Calu3 (cell line): ENCODE results near the gene FCHSD2. TPM values are rescaled to one million over a fixed set of nuclear protein-coding genes. Genes with fewer than 3 reads are reported as not detected.

ENCODE experiments used
- BruUV-seq: library from RNA; stranded (reverse); fragments of 400-500 nt; replicated peaks from 2 replicates; lab custom pipeline; 2021; lab: Mats Ljungman, UMichigan
- CTCF ChIA-PET: fragments of 300-600 bp; sonication (Branson Sonifier 250); formaldehyde crosslinking; loops from one replicate; lab custom pipeline; 2022; ENCODE audit warnings: antibody characterized with exemption; lab: Charles Lee
- DNase-seq: peaks from one replicate; pipeline ENCODE4 v3.0.0; 2022
- H3K27ac Mint-ChIP-seq: one replicate; pipeline ENCODE4 v1.8.0; 2022; ENCODE audit warnings: mixed read lengths; ENCODE audit not compliant: unreplicated experiment
- H3K27me3 Mint-ChIP-seq: one replicate; pipeline ENCODE4 v1.8.0; 2022; ENCODE audit warnings: mixed read lengths; ENCODE audit not compliant: unreplicated experiment
- H3K36me3 Mint-ChIP-seq: one replicate; pipeline ENCODE4 v1.8.0; 2022; ENCODE audit warnings: mild to moderate bottlenecking, moderate library complexity, mixed read lengths; ENCODE audit not compliant: insufficient read depth, unreplicated experiment
- H3K4me1 Mint-ChIP-seq: one replicate; pipeline ENCODE4 v1.8.0; 2022; ENCODE audit warnings: mild to moderate bottlenecking, low read depth, mixed read lengths; ENCODE audit not compliant: unreplicated experiment
- H3K4me3 Mint-ChIP-seq: one replicate; pipeline ENCODE4 v1.8.0; 2022; ENCODE audit warnings: mild to moderate bottlenecking, low read depth, moderate library complexity, mixed read lengths; ENCODE audit not compliant: unreplicated experiment
- H3K9me3 Mint-ChIP-seq: one replicate; pipeline ENCODE4 v1.8.0; 2022; ENCODE audit warnings: low read depth, mixed read lengths; ENCODE audit not compliant: unreplicated experiment
- intact Hi-C: fragments of 100-400 bp; cut with micrococcal nuclease; formaldehyde crosslinking; loops from one replicate; pipeline ENCODE4 v1.10.0; 2022; ENCODE audit not compliant: unreplicated experiment
- total RNA-seq: library from RNA; stranded (reverse); gene quantifications from 2 replicates; pipeline ENCODE4 v1.2.3, GENCODE V29; 2022
- TF ChIP-seq, protein P1 (sequence below): fragments of 200-600 bp; IDR thresholded peaks from one replicate; pipeline ENCODE4 v1.8.0; 2022; ENCODE audit warnings: antibody characterized with exemption; ENCODE audit not compliant: unreplicated experiment

Gene FCHSD2
- total RNA-seq, 1 experiment from 2014 or later = 16.2 TPM

DNA sequence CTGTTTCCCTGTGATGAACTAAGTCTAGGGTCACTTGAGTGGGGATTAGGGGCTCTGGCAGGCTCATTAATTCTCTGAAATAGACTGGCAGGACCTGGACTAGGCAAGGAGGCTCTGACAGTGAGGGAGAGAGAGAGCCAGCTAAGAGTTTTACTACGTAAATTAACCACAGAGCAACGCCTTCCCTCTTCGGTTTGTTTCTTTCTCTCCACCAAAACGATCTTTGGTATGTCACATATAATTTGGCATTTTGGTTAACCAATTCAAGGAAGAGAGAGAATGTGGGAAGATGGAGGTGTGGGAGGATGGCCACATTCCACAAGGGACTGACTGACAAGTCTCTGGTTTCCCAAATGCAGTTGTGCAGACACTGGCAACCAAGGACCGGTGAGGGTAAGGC, 300.0 kb downstream of the FCHSD2 start:
- CTCF ChIA-PET = interaction anchor here (0.9 kb wide), 1 partner anchor 117 kb away, joined by 3 read pairs; no protein-coding TSS in a partner anchor
- no peaks in the 10 kb centered on the region for H3K9me3 Mint-ChIP-seq
- TF ChIP-seq, protein P1, sequence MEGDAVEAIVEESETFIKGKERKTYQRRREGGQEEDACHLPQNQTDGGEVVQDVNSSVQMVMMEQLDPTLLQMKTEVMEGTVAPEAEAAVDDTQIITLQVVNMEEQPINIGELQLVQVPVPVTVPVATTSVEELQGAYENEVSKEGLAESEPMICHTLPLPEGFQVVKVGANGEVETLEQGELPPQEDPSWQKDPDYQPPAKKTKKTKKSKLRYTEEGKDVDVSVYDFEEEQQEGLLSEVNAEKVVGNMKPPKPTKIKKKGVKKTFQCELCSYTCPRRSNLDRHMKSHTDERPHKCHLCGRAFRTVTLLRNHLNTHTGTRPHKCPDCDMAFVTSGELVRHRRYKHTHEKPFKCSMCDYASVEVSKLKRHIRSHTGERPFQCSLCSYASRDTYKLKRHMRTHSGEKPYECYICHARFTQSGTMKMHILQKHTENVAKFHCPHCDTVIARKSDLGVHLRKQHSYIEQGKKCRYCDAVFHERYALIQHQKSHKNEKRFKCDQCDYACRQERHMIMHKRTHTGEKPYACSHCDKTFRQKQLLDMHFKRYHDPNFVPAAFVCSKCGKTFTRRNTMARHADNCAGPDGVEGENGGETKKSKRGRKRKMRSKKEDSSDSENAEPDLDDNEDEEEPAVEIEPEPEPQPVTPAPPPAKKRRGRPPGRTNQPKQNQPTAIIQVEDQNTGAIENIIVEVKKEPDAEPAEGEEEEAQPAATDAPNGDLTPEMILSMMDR = no peak
- intact Hi-C loops = no loop called here
- H3K36me3 Mint-ChIP-seq = no peaks in the 10 kb centered on the region
- H3K4me1 Mint-ChIP-seq = no peaks in the 10 kb centered on the region
- H3K27ac Mint-ChIP-seq = no peak overlapping the region
- H3K4me3 Mint-ChIP-seq = no peak overlapping the region
- DNase-seq = no peak
- no peaks in the 10 kb centered on the region for H3K27me3 Mint-ChIP-seq
- no TSS peak for BruUV-seq

DNA sequence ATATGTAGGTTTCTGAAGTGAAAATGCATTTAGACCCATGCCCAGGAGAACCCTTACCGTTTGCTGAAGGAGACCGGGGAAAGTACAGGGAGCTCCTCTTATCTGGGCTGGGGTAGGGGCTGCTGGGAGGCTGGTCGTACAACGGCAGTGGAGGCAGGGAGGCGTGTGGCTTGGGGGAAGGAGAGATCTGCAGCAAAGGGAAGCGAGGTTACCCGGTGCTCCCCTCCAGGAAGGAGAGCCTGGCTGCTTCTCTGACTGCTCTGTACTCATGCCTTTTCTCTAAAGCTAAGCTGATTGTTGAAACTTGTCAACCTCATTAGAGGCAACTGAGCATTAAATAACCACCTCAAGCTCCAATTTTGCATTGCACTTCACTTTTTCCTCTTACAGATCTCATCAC, 300.7 kb downstream of the FCHSD2 start:
- no peak for DNase-seq
- CTCF ChIA-PET = interaction anchor here (0.7 to 0.9 kb wide), 2 partner anchors 59 to 116 kb away, joined by 3 read pairs; no protein-coding TSS in a partner anchor
- no peaks in the 10 kb centered on the region for H3K9me3 Mint-ChIP-seq
- no peak overlapping the region for H3K27ac Mint-ChIP-seq
- no peak overlapping the region for H3K4me3 Mint-ChIP-seq
- H3K4me1 Mint-ChIP-seq = no peaks in the 10 kb centered on the region
- TF ChIP-seq, protein P1 = no peak
- no peaks in the 10 kb centered on the region for H3K27me3 Mint-ChIP-seq
- no peaks in the 10 kb centered on the region for H3K36me3 Mint-ChIP-seq
- BruUV-seq = no TSS peak
- intact Hi-C loops = no loop called here

DNA sequence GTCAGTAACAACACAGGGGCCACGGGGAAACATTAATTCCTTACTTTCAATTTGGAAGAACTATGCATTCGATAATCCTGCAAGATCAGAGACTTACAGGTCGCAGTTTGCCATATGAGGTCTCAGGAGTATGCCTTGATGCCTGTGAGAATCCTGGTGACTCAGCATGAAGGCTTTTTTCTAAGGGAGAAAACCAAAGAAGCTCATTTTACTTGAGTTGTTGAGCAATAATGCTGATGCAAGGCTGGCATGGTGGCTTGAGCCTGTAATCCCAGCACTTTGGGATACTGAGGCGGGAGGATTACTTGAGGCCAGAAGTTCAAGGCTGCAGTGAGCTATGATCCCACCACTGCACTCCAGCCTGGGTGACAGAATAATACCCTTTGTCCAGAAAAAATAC, 301.3 kb downstream of the FCHSD2 start:
- TF ChIP-seq, protein P1 = no peak
- intact Hi-C loops = no loop called here
- Mint-ChIP-seq H3K4me1 (no peaks in the 10 kb centered on the region), H3K9me3 (no peaks in the 10 kb centered on the region), H3K27ac (no peak overlapping the region), H3K4me3 (no peak overlapping the region), H3K27me3 (no peaks in the 10 kb centered on the region), H3K36me3 (no peaks in the 10 kb centered on the region)
- BruUV-seq = no TSS peak
- DNase-seq = no peak
- CTCF ChIA-PET = interaction anchor here (0.6 kb wide), 1 partner anchor 253 kb away, joined by 3 read pairs; no protein-coding TSS in a partner anchor

DNA sequence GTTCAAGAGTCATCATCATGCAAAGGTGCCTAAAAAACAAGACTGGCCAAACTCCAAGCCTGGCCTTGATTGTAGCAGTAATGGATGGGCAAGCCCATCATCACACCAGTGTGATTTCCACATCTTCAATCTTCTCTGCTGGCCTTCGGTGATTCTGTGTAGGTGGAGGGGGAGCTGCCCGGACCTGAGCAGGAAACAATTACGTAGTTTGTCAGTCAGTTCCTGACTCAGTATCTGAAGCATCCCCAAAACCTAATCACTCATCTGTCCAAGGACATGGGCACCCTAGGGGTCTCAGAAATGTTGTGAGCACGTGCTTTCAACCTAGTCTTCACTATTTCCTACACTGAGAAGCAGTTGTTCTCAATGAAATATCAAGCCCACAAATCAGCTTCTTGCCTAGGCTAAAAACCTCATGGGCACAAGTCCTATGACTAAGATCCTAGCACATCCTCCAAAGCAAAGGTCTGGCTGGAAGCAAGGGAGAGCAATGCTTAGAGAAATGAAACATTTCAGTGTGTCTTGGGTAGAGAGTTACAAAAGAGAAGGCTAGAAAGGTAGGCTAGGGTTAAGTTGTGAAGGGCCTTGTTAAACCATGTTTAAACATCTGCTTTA, 303.3 kb downstream of the FCHSD2 start:
- no peak overlapping the region for H3K4me3 Mint-ChIP-seq
- no peaks in the 10 kb centered on the region for H3K9me3 Mint-ChIP-seq
- no peaks in the 10 kb centered on the region for H3K27me3 Mint-ChIP-seq
- intact Hi-C loops = loop anchor here (5.0 kb wide), 1 partner anchor 404 kb away; no protein-coding TSS in a partner anchor
- CTCF ChIA-PET = no interaction called here
- H3K4me1 Mint-ChIP-seq = no peaks in the 10 kb centered on the region
- H3K27ac Mint-ChIP-seq = no peak overlapping the region
- TF ChIP-seq, protein P1 = no peak
- H3K36me3 Mint-ChIP-seq = peaks cover 5% of the 10 kb centered on the region
- DNase-seq = no peak
- no TSS peak for BruUV-seq
